Activated CD4-positive, alpha-beta T cell treated with anti-CD3 and anti-CD28 coated beads for 24 hours (primary cell): ENCODE data around the gene CDC40.

Experiments
- DNase-seq, 2 donors: peaks; one replicate each; pipeline ENCODE4 v3.0.0-alpha.2; 2020; ENCODE audit warnings: low read depth in 2 of 2

CDC40 gene

DNA sequence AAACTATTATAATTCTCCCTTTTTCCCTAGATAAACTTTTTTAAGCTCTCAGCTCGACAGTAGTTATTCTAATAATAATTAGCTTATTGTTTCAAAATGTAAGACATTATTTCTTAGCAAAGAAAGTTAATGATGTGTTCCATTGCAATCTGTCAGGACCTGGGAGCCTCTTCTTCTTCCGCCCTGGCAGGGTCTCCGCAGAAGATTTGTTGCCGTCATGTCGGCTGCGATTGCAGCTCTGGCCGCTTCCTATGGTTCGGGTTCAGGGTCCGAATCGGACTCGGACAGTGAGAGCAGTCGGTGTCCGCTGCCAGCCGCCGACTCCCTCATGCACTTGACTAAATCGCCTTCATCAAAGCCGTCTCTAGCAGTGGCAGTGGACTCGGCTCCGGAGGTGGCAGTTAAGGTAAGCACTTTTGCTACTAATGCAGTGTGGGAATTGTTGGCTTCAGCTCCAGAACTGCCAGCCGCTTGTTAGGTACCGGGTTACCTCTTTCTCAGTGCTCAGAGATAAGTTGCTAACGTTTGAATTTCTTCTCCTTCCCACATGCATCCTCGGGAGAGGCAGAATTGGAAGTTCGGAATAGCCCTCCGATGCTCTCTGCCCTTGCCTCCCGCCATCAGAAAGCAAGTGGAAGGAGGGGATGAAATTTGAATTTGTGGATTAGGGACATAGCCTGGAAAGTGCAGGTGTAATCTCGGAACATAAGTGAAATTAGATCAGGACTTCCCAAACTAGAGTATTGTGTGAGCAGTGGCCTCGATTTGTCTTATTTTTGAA lies at the start of gene CDC40:
Gene CDC40, plus strand, starts transcription at position 200 of the 781 bp plus-strand sequence. Its CDS starts 18 bp downstream, at position 218.
- peak; percentile 22 to 39 for DNase-seq

DNA sequence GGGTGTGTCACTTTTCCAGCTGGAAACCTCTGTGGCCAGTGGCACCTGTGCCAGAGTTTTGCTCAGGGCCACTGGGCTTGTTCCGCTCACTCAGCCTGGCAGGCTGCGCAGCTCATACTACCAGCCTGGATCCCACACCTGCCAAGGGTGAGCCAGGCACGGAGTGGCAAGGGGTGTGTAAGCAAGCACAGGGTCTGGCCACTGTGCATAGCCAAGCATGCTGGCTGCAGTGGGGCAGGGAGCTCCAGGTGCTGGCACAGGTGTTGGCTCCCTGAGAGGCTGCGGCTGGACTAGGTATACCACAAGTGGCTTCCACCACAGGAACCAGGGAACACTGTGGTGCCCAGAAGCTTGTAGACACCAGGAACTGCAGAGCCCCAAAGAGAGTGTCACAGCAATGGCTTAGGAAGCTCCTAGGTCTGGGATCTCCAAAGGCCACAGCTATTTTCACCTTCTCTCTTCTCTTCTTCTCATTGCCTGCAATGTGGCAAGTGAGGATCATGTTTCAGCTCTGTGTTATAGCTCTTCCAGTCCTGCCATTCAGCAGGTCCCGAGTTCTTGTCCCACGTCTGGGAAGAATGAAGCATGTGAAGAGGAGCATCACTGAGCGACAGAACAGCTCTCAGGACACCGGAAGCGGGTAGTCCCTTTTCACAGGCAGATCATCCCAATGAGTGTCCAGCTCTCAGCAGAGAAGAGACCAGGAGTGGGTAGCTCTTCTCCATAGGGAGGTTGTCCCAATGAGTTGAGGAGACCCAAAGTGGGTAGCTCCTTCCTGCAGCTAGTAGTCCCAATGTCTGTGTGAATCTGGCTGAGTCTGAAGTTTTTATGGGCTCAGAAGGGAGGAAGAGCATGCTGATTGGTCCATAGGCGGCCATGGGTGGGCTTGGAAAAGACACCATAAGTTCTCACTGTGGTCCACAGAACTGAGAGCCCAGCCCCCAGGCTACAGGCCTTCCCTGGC lies 42.0 kb upstream of the CDC40 start:
- no peak for DNase-seq

GRCh38 chr6:110139052-110139451 lies 41.2 kb upstream of the CDC40 start:
- no peak for DNase-seq

GRCh38 chr6:110140650-110141049 lies 39.6 kb upstream of the CDC40 start:
- no peak for DNase-seq

DNA sequence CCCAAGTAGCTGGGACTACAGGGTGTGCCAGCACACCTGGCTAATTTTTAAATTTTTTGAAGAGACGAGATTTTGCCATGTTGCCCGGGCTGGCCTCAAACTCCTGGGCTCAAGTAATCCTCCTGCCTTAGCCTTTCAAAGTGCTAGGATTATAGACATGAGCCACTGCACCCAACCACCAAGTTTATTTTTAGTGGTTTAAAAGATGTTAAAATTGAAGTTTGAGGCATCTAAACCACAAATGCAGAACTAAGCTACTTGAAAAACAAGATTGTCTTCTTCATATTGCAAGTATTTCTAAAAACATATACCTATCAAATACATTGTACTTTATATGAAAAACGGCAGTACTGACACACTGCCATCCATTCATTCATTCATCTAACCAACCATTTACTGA lies 32.4 kb upstream of the CDC40 start:
- DNase-seq, result no peak

- no peak for DNase-seq
Observed at GRCh38 chr6:110158479-110158878, 21.7 kb upstream of the CDC40 start.

- no peak for DNase-seq
Observed at GRCh38 chr6:110170081-110170480, 10.1 kb upstream of the CDC40 start.

DNA sequence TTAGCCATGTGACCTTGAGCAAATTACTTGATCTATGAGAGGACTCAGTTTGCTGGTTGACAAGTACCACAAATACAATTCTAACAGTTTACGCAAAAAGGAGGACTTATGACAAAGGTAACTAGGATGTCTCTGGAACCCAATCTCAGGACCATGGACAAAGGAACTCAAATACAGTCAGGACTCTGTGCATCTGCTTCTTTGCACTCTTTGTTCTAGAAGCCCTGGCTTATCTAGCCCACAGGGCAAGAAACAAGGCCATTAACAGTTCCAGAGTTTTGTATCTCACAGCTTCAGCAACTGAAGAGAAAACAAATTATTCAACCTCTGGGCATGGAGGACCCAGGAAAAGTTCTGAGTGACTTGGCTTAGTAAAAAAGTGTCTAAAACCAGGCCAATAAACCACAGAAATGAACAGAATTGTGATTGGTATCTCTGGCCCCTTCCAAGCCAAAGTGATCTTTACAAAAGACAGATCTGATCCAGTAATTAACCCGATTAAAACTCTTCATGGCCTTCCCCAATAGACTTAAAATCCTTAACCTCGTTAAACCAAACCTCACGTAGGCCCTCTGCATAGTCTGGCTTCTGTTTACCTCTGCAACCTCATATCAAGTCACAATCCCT lies 6.6 kb upstream of the CDC40 start:
- DNase-seq, result no peak

DNA sequence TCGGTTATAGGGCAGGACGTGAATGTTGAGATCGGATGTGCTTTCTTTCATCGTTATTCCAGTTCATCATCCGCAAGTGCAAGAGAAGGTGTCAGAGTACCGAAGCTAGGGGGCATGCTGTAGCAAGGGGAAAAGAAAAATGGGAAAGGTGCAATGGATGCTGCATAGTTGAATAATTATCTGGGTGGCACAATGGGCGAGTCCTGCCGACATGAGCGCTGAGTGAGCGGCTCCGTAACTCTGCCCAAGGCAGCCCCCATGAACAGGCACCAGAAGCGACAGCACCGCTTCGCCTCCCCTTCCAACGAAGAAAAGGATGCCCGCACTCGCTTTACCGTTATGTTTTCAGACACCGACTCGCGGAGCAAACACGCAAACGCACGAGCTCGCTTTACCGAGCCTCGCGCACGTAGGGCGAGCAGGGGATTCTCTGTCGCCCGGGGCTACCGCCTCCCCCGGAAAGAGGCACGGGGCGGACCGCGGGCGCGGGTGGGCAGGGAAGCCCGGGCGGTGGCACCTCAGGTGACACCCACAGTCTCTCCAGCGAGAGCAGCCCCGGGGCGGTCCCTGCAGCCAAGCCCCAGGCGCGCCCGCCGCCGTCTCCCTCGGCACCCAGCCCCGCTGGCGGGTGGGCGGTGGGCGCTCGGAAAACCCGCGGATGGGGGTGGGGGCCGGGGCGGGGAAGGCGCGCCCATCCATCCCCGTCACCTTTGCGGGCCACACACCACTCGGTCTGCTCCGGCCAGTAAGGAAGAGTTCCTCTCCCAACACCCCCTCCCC lies 1.4 kb upstream of the CDC40 start:
- DNase-seq, result peak in 1 of 2 donors; percentile 33

DNA sequence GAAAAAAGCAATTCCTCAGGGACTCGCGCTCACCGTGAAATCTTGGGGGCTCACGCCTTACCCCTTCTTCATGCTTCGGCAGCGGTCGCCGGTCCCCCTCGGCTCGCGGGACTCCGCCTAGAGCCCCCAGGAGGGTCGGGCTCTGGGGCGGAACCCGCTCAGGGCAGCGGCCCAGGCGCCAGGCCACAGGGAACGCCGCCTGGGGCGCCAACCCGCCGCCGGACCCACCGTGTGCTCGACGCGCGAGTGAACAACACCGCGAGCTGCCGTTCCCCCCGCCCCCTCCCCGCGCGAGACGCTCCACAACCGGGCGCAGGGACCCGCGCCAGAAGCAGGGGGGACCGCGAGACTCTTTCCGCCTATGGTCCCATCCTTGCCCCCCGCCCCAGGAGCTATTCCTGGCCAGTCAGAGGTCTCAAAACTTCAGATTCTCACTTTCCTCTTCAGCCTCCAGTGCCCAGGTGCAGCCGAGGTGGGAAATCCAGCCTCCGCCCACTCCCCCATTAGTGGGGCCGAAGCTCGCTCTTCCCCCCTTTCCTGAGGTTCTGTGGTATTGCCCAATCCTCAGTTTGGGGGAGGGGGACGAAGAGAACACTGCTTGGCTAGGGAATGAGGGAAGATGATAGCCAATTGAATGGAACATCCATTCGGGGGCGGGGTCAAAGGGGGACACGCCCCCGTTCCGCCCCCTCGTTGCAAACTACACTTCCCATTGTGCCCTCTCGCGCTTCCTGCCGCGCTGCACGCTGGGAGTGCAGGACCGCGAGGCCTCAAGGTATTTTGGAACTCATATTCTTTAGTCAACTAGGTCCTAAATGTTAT lies 610 bp upstream of the CDC40 start, which contains the start of gene WASF1:
Gene WASF1, minus strand, starts transcription at position 265 of the 822 bp plus-strand sequence. CDS start 52,069 bp downstream, outside the sequence.
- peak; percentile 76 to 77 for DNase-seq

DNA sequence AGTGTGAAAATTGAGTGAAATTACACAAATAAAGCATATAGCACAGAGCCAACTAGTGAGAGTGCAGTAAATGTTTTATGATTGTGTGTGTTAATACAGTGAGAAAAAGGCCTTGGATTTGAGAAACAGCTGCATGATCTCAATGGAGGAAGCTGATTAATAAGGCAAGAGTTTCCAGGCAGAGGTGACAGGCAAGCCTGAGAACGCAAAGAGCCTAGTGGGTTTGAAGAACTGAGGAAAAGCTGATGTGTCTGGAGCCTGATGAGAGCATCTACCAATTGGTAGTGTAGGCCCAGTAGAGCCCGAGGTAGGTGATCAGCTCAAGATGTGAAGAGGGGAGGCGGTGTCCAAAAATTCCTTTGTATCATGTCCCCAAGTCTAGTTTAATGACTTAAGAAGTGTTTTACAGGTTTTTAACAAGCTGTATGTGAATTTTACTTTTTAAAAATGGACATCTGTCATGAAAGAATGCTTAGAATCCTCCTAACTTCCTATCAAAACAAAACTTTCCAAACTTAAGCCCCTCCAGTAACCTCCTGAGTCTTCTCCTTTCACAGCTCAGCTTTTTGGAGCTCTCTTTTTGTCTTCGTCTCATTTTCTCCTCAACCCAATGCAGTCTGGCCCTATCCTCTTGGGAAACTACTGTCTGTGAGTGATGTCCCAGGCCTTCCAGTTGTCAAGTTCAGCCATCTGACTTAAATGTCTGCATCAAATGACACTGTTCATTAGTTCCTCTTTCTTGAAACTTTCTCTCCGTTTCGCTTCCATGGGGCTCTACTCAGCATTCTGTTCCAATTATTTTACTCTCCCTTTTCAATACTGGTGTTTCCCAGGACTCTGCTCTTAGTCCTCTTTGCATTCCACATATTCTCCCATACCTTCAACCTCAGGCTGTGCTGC lies 1.2 kb downstream of the CDC40 start:
- no peak for DNase-seq

DNA sequence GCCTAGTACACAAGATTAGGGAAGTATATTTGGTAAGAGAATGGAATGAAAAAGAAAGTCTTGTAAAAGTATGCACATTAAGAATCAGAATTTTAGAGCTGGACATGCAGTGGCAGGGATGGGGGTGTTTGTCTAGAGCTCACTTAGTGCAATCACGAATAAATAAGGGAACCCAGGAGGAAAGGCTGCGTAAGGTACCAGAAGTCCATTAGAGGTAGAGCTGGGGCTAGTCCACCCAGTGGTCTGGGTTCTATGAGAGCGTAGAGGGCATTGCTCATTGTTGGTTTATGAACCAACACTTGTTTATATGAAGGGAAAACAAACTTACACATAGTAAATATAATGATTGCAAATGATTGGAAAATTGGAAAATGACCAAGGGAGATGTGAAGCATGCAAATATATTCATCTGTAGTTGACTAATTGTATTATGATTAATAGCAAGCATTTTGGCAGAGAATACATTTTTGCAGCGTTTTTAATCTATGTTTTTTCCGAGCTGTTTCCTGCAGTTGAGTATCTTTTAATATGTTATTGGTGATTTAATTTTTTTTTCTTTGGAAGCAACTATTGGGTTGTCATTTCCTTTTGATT lies 3.2 kb downstream of the CDC40 start:
- DNase-seq, result no peak

- no peak for DNase-seq
Observed at GRCh38 chr6:110185879-110186278, 5.7 kb downstream of the CDC40 start.

GRCh38 chr6:110188791-110189190 lies 8.6 kb downstream of the CDC40 start:
- DNase-seq, result no peak

DNA sequence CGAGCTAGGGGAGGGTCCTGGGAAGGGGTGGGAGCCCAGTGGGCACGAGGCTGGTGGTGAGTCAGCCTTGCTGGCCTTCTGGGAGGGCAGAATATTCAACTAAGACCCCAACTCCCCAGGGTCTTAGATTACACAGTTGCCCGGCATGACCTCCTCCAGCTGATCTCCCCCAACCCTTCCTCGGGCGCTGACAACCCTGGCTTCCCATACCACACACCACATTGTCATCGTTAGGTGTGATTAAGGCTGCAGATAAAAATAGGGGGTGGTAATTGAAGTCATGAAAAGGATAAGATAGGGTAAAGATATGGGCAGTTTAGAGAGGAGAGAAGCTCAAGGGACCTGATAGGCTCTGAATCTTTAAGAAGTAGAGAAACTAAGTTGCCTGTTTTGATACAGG lies 10.5 kb downstream of the CDC40 start:
- DNase-seq, result no peak

- no peak for DNase-seq
Observed at GRCh38 chr6:110191477-110191876, 11.2 kb downstream of the CDC40 start.

- DNase-seq, result no peak
Observed at GRCh38 chr6:110195639-110196038, 15.4 kb downstream of the CDC40 start.

GRCh38 chr6:110196874-110197273 lies 16.6 kb downstream of the CDC40 start:
- DNase-seq, result no peak

GRCh38 chr6:110198561-110198960 lies 18.3 kb downstream of the CDC40 start:
- no peak for DNase-seq
